H9 (cell line): ENCODE data around the gene SUPT3H. TPM values are rescaled to one million over a fixed set of nuclear protein-coding genes. Genes with fewer than 3 reads are reported as not detected.

Source experiments
- DNase-seq: peaks from one replicate; pipeline ENCODE4 v3.0.0-alpha.2; 2017
- H2AFZ ChIP-seq: one replicate; pipeline ENCODE4 v1.6.1; 2013; ENCODE audit warnings: mild to moderate bottlenecking, low read length, control low read depth, moderate library complexity
- H2AK5ac ChIP-seq: 2 replicates; pipeline ENCODE4 v1.6.1; 2013; ENCODE audit warnings: low read length, control low read depth, mixed read lengths; ENCODE audit not compliant: insufficient read length
- H2BK120ac ChIP-seq: one replicate; pipeline ENCODE4 v1.6.1; 2013; ENCODE audit warnings: low read depth, mild to moderate bottlenecking, low read length, control low read depth, inconsistent platforms; ENCODE audit not compliant: poor library complexity, severe bottlenecking
- H2BK12ac ChIP-seq: 2 replicates; pipeline ENCODE4 v1.6.1; 2013; ENCODE audit warnings: low read length, control low read depth, mixed read lengths, low read depth; ENCODE audit not compliant: insufficient read length
- H2BK15ac ChIP-seq: 2 replicates; pipeline ENCODE4 v1.6.1; 2013; ENCODE audit warnings: low read depth, low read length, control low read depth
- H2BK20ac ChIP-seq: one replicate; pipeline ENCODE4 v1.6.1; 2013; ENCODE audit warnings: low read depth, mild to moderate bottlenecking, low read length, control low read depth, inconsistent platforms; ENCODE audit not compliant: poor library complexity, severe bottlenecking
- H2BK5ac ChIP-seq: 2 replicates; pipeline ENCODE4 v1.6.1; 2013; ENCODE audit warnings: low read length, control low read depth, mixed read lengths; ENCODE audit not compliant: insufficient read length
- H3K14ac ChIP-seq: 2 replicates; pipeline ENCODE4 v1.6.1; 2013; ENCODE audit warnings: low read length, control low read depth; ENCODE audit not compliant: insufficient read depth
- H3K18ac ChIP-seq: 2 replicates; pipeline ENCODE4 v1.6.1; 2013; ENCODE audit warnings: low read depth, mild to moderate bottlenecking, mixed read lengths, low read length, control low read depth; ENCODE audit not compliant: insufficient read length
- H3K23ac ChIP-seq: 2 replicates; pipeline ENCODE4 v1.6.1; 2013; ENCODE audit warnings: low read length, control low read depth, mixed read lengths, low read depth; ENCODE audit not compliant: insufficient read length
- H3K23me2 ChIP-seq: 2 replicates; pipeline ENCODE4 v1.6.1; 2013; ENCODE audit warnings: low read depth, mild to moderate bottlenecking, mixed read lengths, low read length, control low read depth; ENCODE audit not compliant: insufficient read length, poor library complexity, severe bottlenecking
- H3K27ac ChIP-seq: 2 replicates; pipeline ENCODE4 v1.5.1; 2013; ENCODE audit warnings: low read length, control low read depth, mixed read lengths, low read depth; ENCODE audit not compliant: insufficient read length
- H3K27me3 ChIP-seq: 2 replicates; pipeline ENCODE4 v1.6.1; 2013; ENCODE audit warnings: low read length, control low read depth, inconsistent platforms; ENCODE audit not compliant: insufficient read depth
- H3K4ac ChIP-seq: 2 replicates; pipeline ENCODE4 v1.6.1; 2013; ENCODE audit warnings: low read depth, mild to moderate bottlenecking, control low read depth, inconsistent platforms, low read length, moderate library complexity
- H3K4me1 ChIP-seq: 2 replicates; pipeline ENCODE4 v1.6.1; 2013; ENCODE audit warnings: low read length, control low read depth, inconsistent platforms; ENCODE audit not compliant: insufficient read depth
- H3K4me2 ChIP-seq: 2 replicates; pipeline ENCODE4 v1.6.1; 2013; ENCODE audit warnings: low read length, control low read depth, mixed read lengths; ENCODE audit not compliant: insufficient read length, insufficient read depth
- H3K56ac ChIP-seq: 2 replicates; pipeline ENCODE4 v1.6.1; 2013; ENCODE audit warnings: low read depth, mild to moderate bottlenecking, mixed read lengths, low read length, control low read depth; ENCODE audit not compliant: insufficient read length
- H3K79me1 ChIP-seq: 2 replicates; pipeline ENCODE4 v1.6.1; 2013; ENCODE audit warnings: low read depth, mild to moderate bottlenecking, moderate library complexity, low read length, control low read depth, inconsistent platforms; ENCODE audit not compliant: insufficient read depth, poor library complexity, severe bottlenecking
- H3K79me2 ChIP-seq: 2 replicates; pipeline ENCODE4 v1.6.1; 2013; ENCODE audit warnings: low read length, control low read depth, inconsistent platforms; ENCODE audit not compliant: insufficient read depth
- H3K9ac ChIP-seq: 2 replicates; pipeline ENCODE4 v1.6.1; 2013; ENCODE audit warnings: low read length, control low read depth, mixed read lengths; ENCODE audit not compliant: insufficient read length; ENCODE audit errors: extremely low read depth
- H3K9me3 ChIP-seq: one replicate; pipeline ENCODE4 v1.6.1; 2013; ENCODE audit warnings: low read depth, low read length, inconsistent platforms; ENCODE audit not compliant: control insufficient read depth
- H3T11ph ChIP-seq: one replicate; pipeline ENCODE4 v1.6.1; 2013; ENCODE audit warnings: mild to moderate bottlenecking, low read length, control low read depth, inconsistent platforms
- H4K20me1 ChIP-seq: one replicate; pipeline ENCODE4 v1.6.1; 2013; ENCODE audit not compliant: control insufficient read depth, insufficient read length, insufficient read depth
- H4K5ac ChIP-seq: 2 replicates; pipeline ENCODE4 v1.6.1; 2013; ENCODE audit warnings: low read depth, mild to moderate bottlenecking, mixed read lengths, low read length, control low read depth; ENCODE audit not compliant: insufficient read length
- H4K8ac ChIP-seq: replicated peaks from 2 replicates; pipeline ENCODE4 v1.6.1; 2013; ENCODE audit warnings: low read length, control low read depth, mixed read lengths, low read depth; ENCODE audit not compliant: insufficient read length
- H4K91ac ChIP-seq: 2 replicates; pipeline ENCODE4 v1.6.1; 2013; ENCODE audit warnings: low read depth, mild to moderate bottlenecking, moderate library complexity, mixed read lengths, low read length, control low read depth; ENCODE audit not compliant: insufficient read length
- H3K27ac Mint-ChIP-seq, 3 experiments: 2 replicates in 2 of 3; 3 replicates in 1 of 3; pipeline ENCODE4 v1.8.0; 2020 to 2021; ENCODE audit warnings: mixed read lengths in 3 of 3, mild to moderate bottlenecking in 1 of 3, moderate library complexity in 1 of 3
- H3K27me3 Mint-ChIP-seq: 2 replicates; pipeline ENCODE4 v1.8.0; 2021; ENCODE audit warnings: low read depth, mild to moderate bottlenecking, moderate library complexity, mixed read lengths
- H3K36me3 Mint-ChIP-seq, 3 experiments: 2 replicates in 2 of 3; 3 replicates in 1 of 3; pipeline ENCODE4 v1.8.0; 2020 to 2021; ENCODE audit warnings: low read depth in 3 of 3, mixed read lengths in 3 of 3; ENCODE audit not compliant: insufficient read depth in 1 of 3
- H3K4me1 Mint-ChIP-seq, 2 experiments: 2 replicates each; pipeline ENCODE4 v1.8.0; 2020; ENCODE audit warnings: mixed read lengths in 2 of 2
- H3K4me3 Mint-ChIP-seq, 2 experiments: 2 replicates in 1 of 2; 3 replicates in 1 of 2; pipeline ENCODE4 v1.8.0; 2020 to 2021; ENCODE audit warnings: mild to moderate bottlenecking in 2 of 2, mixed read lengths in 2 of 2, moderate library complexity in 1 of 2
- H3K9me3 Mint-ChIP-seq, 2 experiments: 2 replicates in 1 of 2; 3 replicates in 1 of 2; pipeline ENCODE4 v1.8.0; 2020; ENCODE audit warnings: mild to moderate bottlenecking in 2 of 2, mixed read lengths in 2 of 2, moderate library complexity in 1 of 2
- WGBS: extraction: QIAGEN DNeasy Blood & Tissue Kit; methylation state at CpG from one replicate; pipeline ENCODE4 v1.1.7; 2013; ENCODE audit warnings: missing lambda C conversion rate, low lambda C conversion rate, mixed read lengths; ENCODE audit not compliant: insufficient read length; ENCODE audit errors: extremely low coverage; 5-methylcytosine and 5-hydroxymethylcytosine counted together
- total RNA-seq: library from RNA; stranded (reverse); gene quantifications from 2 replicates; pipeline ENCODE4 v1.2.1, GENCODE V29; 2021
- TF ChIP-seq, protein P1 (sequence below): fragments of 200-600 bp; sonication (generic); conservative IDR thresholded peaks from 3 replicates; pipeline ENCODE4 v1.8.0; 2021; ENCODE audit warnings: antibody characterized with exemption, mild to moderate bottlenecking

The SUPT3H gene
- total RNA-seq, 1 experiment from 2014 or later = 22.5 TPM

DNA sequence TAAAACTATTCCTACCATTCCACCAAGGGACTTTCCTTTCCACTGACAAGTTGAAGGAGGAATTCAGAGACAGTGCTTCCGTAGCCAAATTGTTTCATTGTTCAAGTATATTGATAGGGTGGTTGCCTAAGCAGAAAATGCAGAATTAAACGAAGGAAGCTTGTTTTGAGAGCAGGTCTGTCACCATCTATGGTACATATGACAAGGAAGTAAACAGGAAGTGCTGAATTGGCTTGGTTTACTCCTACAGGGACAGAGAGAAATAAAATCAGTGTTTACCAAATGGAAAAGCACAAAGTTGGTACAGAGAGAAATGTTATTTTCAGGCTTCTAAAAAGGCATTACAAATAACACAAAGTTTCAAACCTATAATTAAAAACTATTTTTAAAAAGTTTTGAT lies 568.5 kb downstream of the SUPT3H start:
- TF ChIP-seq, protein P1, sequence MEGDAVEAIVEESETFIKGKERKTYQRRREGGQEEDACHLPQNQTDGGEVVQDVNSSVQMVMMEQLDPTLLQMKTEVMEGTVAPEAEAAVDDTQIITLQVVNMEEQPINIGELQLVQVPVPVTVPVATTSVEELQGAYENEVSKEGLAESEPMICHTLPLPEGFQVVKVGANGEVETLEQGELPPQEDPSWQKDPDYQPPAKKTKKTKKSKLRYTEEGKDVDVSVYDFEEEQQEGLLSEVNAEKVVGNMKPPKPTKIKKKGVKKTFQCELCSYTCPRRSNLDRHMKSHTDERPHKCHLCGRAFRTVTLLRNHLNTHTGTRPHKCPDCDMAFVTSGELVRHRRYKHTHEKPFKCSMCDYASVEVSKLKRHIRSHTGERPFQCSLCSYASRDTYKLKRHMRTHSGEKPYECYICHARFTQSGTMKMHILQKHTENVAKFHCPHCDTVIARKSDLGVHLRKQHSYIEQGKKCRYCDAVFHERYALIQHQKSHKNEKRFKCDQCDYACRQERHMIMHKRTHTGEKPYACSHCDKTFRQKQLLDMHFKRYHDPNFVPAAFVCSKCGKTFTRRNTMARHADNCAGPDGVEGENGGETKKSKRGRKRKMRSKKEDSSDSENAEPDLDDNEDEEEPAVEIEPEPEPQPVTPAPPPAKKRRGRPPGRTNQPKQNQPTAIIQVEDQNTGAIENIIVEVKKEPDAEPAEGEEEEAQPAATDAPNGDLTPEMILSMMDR = no peak
- Histone ChIP-seq H2AK5ac (no peak overlapping the region), H2BK15ac (no peak overlapping the region), H3K4me1 (no peaks in the 10 kb centered on the region; the same call in 1 of the 2 replicates), H3K79me1 (no peaks in the 10 kb centered on the region), H3K27ac (no peak overlapping the region), H3K14ac (no peak overlapping the region), H3K56ac (no peak overlapping the region), H2AFZ (no peak overlapping the region), H4K5ac (no peak overlapping the region), H3K23me2 (no peaks in the 10 kb centered on the region), H4K91ac (no peak overlapping the region), H2BK5ac (no peak overlapping the region), H3K9ac (no peak overlapping the region), H4K20me1 (no peaks in the 10 kb centered on the region), H2BK12ac (no peak overlapping the region), H3K4me2 (no peak overlapping the region), H3K27me3 (no peaks in the 10 kb centered on the region), H3K79me2 (no peaks in the 10 kb centered on the region), H3K9me3 (no peaks in the 10 kb centered on the region), H2BK20ac (no peak overlapping the region), H4K8ac (no peak overlapping the region), H3K18ac (no peak overlapping the region), H2BK120ac (no peak overlapping the region), H3T11ph (no peak overlapping the region), H3K4ac (no peak overlapping the region), H3K23ac (no peak overlapping the region)
- Mint-ChIP-seq H3K36me3 (no peaks in the 10 kb centered on the region), H3K27me3 (no peaks in the 10 kb centered on the region), H3K27ac (no peak overlapping the region), H3K9me3 (no peaks in the 10 kb centered on the region), H3K4me1 (peaks cover 8% of the 10 kb centered on the region in 2 experiments), H3K4me3 (no peak overlapping the region)
- no CpG with 5 or more reads among the region's 2 CpGs for WGBS
- no peak for DNase-seq
